GM23338 (cell line): Measurements from ENCODE around the gene TRIM22. TPM values are rescaled to one million over a fixed set of nuclear protein-coding genes. Genes with fewer than 3 reads are reported as not detected.

Experiments used
- ATAC-seq: fragments of 200-7000 bp; cut with Tn5 transposase; 3 replicates; pipeline ENCODE4 v1.9.1; 2020
- DNase-seq: peaks from one replicate; pipeline ENCODE4 v3.0.0-alpha.2; 2015; ENCODE audit warnings: low spot score
- H2AFZ ChIP-seq: fragments of 200-600 bp; sonication (generic); 2 replicates; pipeline ENCODE4 v1.8.0; 2016; ENCODE audit warnings: antibody characterized with exemption, mild to moderate bottlenecking, moderate library complexity
- H3F3A ChIP-seq: fragments of 200-600 bp; sonication (generic); replicated peaks from 2 replicates; pipeline ENCODE4 v1.8.0; 2017; ENCODE audit warnings: antibody characterized with exemption, mixed run types, low read depth
- H3K27ac ChIP-seq: fragments of 200-600 bp; sonication (generic); 2 replicates; pipeline ENCODE4 v1.6.1; 2016; ENCODE audit warnings: low read depth
- H3K27me3 ChIP-seq: fragments of 200-600 bp; sonication (generic); 2 replicates; pipeline ENCODE4 v1.8.0; 2016; ENCODE audit warnings: mild to moderate bottlenecking, mixed run types, moderate library complexity; ENCODE audit not compliant: insufficient read depth
- H3K36me3 ChIP-seq: fragments of 200-600 bp; sonication (generic); 2 replicates; pipeline ENCODE4 v1.8.0; 2016; ENCODE audit warnings: mild to moderate bottlenecking; ENCODE audit not compliant: insufficient read depth
- H3K4me1 ChIP-seq: fragments of 200-600 bp; sonication (generic); 2 replicates; pipeline ENCODE4 v1.8.0; 2016; ENCODE audit warnings: mild to moderate bottlenecking, moderate library complexity; ENCODE audit not compliant: insufficient read depth
- H3K4me2 ChIP-seq: fragments of 200-600 bp; sonication (generic); 2 replicates; pipeline ENCODE4 v1.7.1; 2017; ENCODE audit warnings: mixed run types
- H3K4me3 ChIP-seq: fragments of 200-600 bp; sonication (generic); 2 replicates; pipeline ENCODE4 v1.6.1; 2016; ENCODE audit warnings: mixed run types
- H3K79me2 ChIP-seq: fragments of 200-600 bp; sonication (generic); replicated peaks from 2 replicates; pipeline ENCODE4 v1.8.0; 2017; ENCODE audit warnings: mild to moderate bottlenecking; ENCODE audit not compliant: insufficient read depth
- H3K9me2 ChIP-seq: fragments of 200-600 bp; sonication (generic); 2 replicates; pipeline ENCODE4 v1.8.0; 2017; ENCODE audit not compliant: insufficient read depth
- H4K20me1 ChIP-seq: fragments of 200-600 bp; sonication (generic); replicated peaks from 2 replicates; pipeline ENCODE4 v1.8.0; 2017; ENCODE audit warnings: mild to moderate bottlenecking; ENCODE audit not compliant: insufficient read depth
- H3K27ac Mint-ChIP-seq: 2 replicates; pipeline ENCODE4 v1.8.0; 2020; ENCODE audit warnings: inconsistent platforms, mild to moderate bottlenecking, moderate library complexity, mixed read lengths
- H3K27me3 Mint-ChIP-seq: 3 replicates; pipeline ENCODE4 v1.8.0; 2022; ENCODE audit warnings: low read depth, mild to moderate bottlenecking, moderate library complexity, mixed read lengths, inconsistent platforms; ENCODE audit not compliant: insufficient read depth, poor library complexity
- H3K36me3 Mint-ChIP-seq: 3 replicates; pipeline ENCODE4 v1.8.0; 2021; ENCODE audit warnings: low read depth, mild to moderate bottlenecking, inconsistent platforms, moderate library complexity, mixed read lengths
- H3K4me1 Mint-ChIP-seq: 3 replicates; pipeline ENCODE4 v1.8.0; 2020; ENCODE audit warnings: mild to moderate bottlenecking, inconsistent platforms, mixed read lengths
- H3K4me3 Mint-ChIP-seq: 3 replicates; pipeline ENCODE4 v1.8.0; 2021; ENCODE audit warnings: moderate library complexity, mild to moderate bottlenecking, inconsistent platforms, mixed read lengths
- H3K9me3 Mint-ChIP-seq: 3 replicates; pipeline ENCODE4 v1.8.0; 2020; ENCODE audit warnings: moderate library complexity, mild to moderate bottlenecking, inconsistent platforms, mixed read lengths
- CREB1 ChIP-seq: fragments of 250-450 bp; sonication (Bioruptor Pico); IDR thresholded peaks from 2 replicates; pipeline ENCODE4 v1.5.0; 2020; ENCODE audit warnings: low read depth, mild to moderate bottlenecking, moderate library complexity
- EZH2 ChIP-seq: fragments of 200-600 bp; sonication (generic); IDR thresholded peaks from one replicate; pipeline ENCODE4 v1.8.0; 2017; ENCODE audit warnings: antibody characterized with exemption, mild to moderate bottlenecking, low read depth; ENCODE audit not compliant: unreplicated experiment
- EZH2phosphoT487 ChIP-seq: fragments of 200-600 bp; sonication (generic); IDR thresholded peaks from one replicate; pipeline ENCODE4 v1.8.1; 2018; ENCODE audit warnings: antibody characterized with exemption; ENCODE audit not compliant: unreplicated experiment
- JUNB ChIP-seq: IDR thresholded peaks from one replicate; pipeline ENCODE4 v1.6.1; 2016; ENCODE audit warnings: antibody characterized with exemption; ENCODE audit not compliant: unreplicated experiment
- NANOG ChIP-seq: IDR thresholded peaks from 2 replicates; pipeline ENCODE4 v1.6.1; 2016; ENCODE audit warnings: antibody characterized with exemption, borderline replicate concordance
- POLR2AphosphoS5 ChIP-seq: IDR thresholded peaks from 2 replicates; pipeline ENCODE4 v1.6.1; 2016; ENCODE audit warnings: antibody characterized with exemption, low read depth
- STAT1 ChIP-seq: IDR thresholded peaks from one replicate; pipeline ENCODE4 v1.6.1; 2016; ENCODE audit warnings: antibody characterized with exemption; ENCODE audit not compliant: unreplicated experiment
- ZNF114 ChIP-seq: fragments of 250-450 bp; sonication (Bioruptor Pico); IDR thresholded peaks from 2 replicates; pipeline ENCODE4 v1.5.0; 2020; ENCODE audit warnings: mild to moderate bottlenecking, moderate library complexity
- ZNF331 ChIP-seq: fragments of 250-450 bp; sonication (Bioruptor Pico); IDR thresholded peaks from 2 replicates; pipeline ENCODE4 v1.5.0; 2020; ENCODE audit warnings: low read depth, mild to moderate bottlenecking, moderate library complexity
- polyA plus RNA-seq: library from polyadenylated mRNA; unstranded; fragments of >200 nt; fragmentation: Nextera tagmentation; extraction: Ambion mirVana; gene quantifications from 2 replicates; pipeline ENCODE4 v1.2.1, GENCODE V29; 2016
- total RNA-seq: library from RNA; depleted of rRNA; stranded (reverse); fragments of >200 nt; shearing (Covaris generic); gene quantifications from 2 replicates; pipeline ENCODE4 v1.2.3, GENCODE V29; 2014
- TF ChIP-seq, protein P1 (sequence below): IDR thresholded peaks from one replicate; pipeline ENCODE4 v1.6.1; 2018; ENCODE audit warnings: antibody characterized with exemption; ENCODE audit not compliant: unreplicated experiment
- TF ChIP-seq, protein P2 (sequence below): fragments of 250-450 bp; sonication (Bioruptor Pico); IDR thresholded peaks from 2 replicates; pipeline ENCODE4 v1.5.0; 2020; ENCODE audit warnings: mild to moderate bottlenecking, moderate library complexity
- TF ChIP-seq, protein P3 (sequence below), 2 experiments: fragments of 200-600 bp in 1 of 2; sonication (generic) in 1 of 2; conservative IDR thresholded peaks; 2 replicates each; pipeline versions ENCODE4 v1.5.1 to v1.6.1; 2016 to 2017; ENCODE audit warnings: antibody characterized with exemption in 2 of 2, low read depth in 2 of 2, mild to moderate bottlenecking in 2 of 2, moderate library complexity in 1 of 2
- TF ChIP-seq, protein P4 (sequence below): IDR thresholded peaks from 2 replicates; pipeline ENCODE4 v1.6.1; 2016; ENCODE audit warnings: antibody characterized with exemption

The TRIM22 gene
- total and polyA plus RNA-seq, 2 experiments from 2014 or later, result 23.9 to 41.1 TPM

DNA sequence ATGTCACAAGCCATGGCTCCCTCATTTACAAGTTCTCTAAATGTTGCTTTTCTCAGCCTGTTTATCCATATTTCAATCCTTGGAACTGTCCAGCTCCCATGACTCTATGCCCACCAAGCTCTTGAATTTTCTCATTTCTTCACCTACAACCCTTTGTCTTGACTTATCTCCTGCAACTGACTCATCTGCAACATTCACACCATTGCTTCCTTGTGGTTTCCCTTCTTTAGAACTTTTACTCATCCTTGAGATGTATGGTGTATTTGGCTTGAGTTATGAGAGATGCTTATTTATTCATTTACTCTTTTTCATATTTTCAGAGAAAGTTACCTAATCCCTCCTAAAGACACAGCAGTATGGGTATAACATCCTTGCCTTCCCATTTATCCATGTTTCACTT lies 46.0 kb upstream of the TRIM22 start:
- Histone ChIP-seq H3K79me2 (no peaks in the 10 kb centered on the region), H3F3A (no peaks in the 10 kb centered on the region), H3K4me1 (no peaks in the 10 kb centered on the region), H3K27me3 (no peaks in the 10 kb centered on the region), H2AFZ (no peak overlapping the region), H3K27ac (no peak overlapping the region), H3K4me2 (no peak overlapping the region), H3K4me3 (no peak overlapping the region), H4K20me1 (no peaks in the 10 kb centered on the region), H3K36me3 (no peaks in the 10 kb centered on the region), H3K9me2 (peaks cover 5% of the 10 kb centered on the region; the same call in 1 of the 2 replicates)
- H3K27ac Mint-ChIP-seq, result no peak overlapping the region
- H3K4me1 Mint-ChIP-seq, result no peaks in the 10 kb centered on the region
- TF ChIP-seq POLR2AphosphoS5, result no peak
- TF ChIP-seq ZNF114, result no peak
- no peak for TF ChIP-seq CREB1 (CRISPR knock-in tag)
- TF ChIP-seq, protein P1, sequence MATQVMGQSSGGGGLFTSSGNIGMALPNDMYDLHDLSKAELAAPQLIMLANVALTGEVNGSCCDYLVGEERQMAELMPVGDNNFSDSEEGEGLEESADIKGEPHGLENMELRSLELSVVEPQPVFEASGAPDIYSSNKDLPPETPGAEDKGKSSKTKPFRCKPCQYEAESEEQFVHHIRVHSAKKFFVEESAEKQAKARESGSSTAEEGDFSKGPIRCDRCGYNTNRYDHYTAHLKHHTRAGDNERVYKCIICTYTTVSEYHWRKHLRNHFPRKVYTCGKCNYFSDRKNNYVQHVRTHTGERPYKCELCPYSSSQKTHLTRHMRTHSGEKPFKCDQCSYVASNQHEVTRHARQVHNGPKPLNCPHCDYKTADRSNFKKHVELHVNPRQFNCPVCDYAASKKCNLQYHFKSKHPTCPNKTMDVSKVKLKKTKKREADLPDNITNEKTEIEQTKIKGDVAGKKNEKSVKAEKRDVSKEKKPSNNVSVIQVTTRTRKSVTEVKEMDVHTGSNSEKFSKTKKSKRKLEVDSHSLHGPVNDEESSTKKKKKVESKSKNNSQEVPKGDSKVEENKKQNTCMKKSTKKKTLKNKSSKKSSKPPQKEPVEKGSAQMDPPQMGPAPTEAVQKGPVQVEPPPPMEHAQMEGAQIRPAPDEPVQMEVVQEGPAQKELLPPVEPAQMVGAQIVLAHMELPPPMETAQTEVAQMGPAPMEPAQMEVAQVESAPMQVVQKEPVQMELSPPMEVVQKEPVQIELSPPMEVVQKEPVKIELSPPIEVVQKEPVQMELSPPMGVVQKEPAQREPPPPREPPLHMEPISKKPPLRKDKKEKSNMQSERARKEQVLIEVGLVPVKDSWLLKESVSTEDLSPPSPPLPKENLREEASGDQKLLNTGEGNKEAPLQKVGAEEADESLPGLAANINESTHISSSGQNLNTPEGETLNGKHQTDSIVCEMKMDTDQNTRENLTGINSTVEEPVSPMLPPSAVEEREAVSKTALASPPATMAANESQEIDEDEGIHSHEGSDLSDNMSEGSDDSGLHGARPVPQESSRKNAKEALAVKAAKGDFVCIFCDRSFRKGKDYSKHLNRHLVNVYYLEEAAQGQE, result no peak
- TF ChIP-seq, protein P2, sequence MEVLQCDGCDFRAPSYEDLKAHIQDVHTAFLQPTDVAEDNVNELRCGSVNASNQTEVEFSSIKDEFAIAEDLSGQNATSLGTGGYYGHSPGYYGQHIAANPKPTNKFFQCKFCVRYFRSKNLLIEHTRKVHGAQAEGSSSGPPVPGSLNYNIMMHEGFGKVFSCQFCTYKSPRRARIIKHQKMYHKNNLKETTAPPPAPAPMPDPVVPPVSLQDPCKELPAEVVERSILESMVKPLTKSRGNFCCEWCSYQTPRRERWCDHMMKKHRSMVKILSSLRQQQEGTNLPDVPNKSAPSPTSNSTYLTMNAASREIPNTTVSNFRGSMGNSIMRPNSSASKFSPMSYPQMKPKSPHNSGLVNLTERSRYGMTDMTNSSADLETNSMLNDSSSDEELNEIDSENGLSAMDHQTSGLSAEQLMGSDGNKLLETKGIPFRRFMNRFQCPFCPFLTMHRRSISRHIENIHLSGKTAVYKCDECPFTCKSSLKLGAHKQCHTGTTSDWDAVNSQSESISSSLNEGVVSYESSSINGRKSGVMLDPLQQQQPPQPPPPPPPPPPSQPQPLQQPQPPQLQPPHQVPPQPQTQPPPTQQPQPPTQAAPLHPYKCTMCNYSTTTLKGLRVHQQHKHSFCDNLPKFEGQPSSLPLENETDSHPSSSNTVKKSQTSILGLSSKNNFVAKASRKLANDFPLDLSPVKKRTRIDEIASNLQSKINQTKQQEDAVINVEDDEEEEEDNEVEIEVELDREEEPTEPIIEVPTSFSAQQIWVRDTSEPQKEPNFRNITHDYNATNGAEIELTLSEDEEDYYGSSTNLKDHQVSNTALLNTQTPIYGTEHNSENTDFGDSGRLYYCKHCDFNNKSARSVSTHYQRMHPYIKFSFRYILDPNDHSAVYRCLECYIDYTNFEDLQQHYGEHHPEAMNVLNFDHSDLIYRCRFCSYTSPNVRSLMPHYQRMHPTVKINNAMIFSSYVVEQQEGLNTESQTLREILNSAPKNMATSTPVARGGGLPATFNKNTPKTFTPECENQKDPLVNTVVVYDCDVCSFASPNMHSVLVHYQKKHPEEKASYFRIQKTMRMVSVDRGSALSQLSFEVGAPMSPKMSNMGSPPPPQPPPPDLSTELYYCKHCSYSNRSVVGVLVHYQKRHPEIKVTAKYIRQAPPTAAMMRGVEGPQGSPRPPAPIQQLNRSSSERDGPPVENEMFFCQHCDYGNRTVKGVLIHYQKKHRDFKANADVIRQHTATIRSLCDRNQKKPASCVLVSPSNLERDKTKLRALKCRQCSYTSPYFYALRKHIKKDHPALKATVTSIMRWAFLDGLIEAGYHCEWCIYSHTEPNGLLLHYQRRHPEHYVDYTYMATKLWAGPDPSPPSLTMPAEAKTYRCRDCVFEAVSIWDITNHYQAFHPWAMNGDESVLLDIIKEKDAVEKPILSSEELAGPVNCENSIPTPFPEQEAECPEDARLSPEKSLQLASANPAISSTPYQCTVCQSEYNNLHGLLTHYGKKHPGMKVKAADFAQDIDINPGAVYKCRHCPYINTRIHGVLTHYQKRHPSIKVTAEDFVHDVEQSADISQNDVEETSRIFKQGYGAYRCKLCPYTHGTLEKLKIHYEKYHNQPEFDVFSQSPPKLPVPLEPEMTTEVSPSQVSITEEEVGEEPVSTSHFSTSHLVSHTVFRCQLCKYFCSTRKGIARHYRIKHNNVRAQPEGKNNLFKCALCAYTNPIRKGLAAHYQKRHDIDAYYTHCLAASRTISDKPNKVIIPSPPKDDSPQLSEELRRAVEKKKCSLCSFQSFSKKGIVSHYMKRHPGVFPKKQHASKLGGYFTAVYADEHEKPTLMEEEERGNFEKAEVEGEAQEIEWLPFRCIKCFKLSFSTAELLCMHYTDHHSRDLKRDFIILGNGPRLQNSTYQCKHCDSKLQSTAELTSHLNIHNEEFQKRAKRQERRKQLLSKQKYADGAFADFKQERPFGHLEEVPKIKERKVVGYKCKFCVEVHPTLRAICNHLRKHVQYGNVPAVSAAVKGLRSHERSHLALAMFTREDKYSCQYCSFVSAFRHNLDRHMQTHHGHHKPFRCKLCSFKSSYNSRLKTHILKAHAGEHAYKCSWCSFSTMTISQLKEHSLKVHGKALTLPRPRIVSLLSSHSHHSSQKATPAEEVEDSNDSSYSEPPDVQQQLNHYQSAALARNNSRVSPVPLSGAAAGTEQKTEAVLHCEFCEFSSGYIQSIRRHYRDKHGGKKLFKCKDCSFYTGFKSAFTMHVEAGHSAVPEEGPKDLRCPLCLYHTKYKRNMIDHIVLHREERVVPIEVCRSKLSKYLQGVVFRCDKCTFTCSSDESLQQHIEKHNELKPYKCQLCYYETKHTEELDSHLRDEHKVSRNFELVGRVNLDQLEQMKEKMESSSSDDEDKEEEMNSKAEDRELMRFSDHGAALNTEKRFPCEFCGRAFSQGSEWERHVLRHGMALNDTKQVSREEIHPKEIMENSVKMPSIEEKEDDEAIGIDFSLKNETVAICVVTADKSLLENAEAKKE (CRISPR knock-in tag), result no peak
- TF ChIP-seq JUNB, result no peak
- TF ChIP-seq NANOG, result no peak
- TF ChIP-seq EZH2phosphoT487, result no peak
- TF ChIP-seq, protein P3, sequence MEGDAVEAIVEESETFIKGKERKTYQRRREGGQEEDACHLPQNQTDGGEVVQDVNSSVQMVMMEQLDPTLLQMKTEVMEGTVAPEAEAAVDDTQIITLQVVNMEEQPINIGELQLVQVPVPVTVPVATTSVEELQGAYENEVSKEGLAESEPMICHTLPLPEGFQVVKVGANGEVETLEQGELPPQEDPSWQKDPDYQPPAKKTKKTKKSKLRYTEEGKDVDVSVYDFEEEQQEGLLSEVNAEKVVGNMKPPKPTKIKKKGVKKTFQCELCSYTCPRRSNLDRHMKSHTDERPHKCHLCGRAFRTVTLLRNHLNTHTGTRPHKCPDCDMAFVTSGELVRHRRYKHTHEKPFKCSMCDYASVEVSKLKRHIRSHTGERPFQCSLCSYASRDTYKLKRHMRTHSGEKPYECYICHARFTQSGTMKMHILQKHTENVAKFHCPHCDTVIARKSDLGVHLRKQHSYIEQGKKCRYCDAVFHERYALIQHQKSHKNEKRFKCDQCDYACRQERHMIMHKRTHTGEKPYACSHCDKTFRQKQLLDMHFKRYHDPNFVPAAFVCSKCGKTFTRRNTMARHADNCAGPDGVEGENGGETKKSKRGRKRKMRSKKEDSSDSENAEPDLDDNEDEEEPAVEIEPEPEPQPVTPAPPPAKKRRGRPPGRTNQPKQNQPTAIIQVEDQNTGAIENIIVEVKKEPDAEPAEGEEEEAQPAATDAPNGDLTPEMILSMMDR (conservative IDR thresholded peaks at IDR 0.05; ENCODE audit: low read depth in 2 of 2), result no peak
- TF ChIP-seq EZH2, result no peak
- TF ChIP-seq ZNF331, result no peak
- no peak for TF ChIP-seq STAT1
- TF ChIP-seq, protein P4, sequence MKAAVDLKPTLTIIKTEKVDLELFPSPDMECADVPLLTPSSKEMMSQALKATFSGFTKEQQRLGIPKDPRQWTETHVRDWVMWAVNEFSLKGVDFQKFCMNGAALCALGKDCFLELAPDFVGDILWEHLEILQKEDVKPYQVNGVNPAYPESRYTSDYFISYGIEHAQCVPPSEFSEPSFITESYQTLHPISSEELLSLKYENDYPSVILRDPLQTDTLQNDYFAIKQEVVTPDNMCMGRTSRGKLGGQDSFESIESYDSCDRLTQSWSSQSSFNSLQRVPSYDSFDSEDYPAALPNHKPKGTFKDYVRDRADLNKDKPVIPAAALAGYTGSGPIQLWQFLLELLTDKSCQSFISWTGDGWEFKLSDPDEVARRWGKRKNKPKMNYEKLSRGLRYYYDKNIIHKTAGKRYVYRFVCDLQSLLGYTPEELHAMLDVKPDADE, result no peak
- H3K4me3 Mint-ChIP-seq, result no peak overlapping the region
- no peaks in the 10 kb centered on the region for H3K27me3 Mint-ChIP-seq
- ATAC-seq (no peak), DNase-seq (no peak)
- no peaks in the 10 kb centered on the region for H3K36me3 Mint-ChIP-seq
- no peaks in the 10 kb centered on the region for H3K9me3 Mint-ChIP-seq
